GM18861 (cell line): ENCODE measurements around the gene KPTN.
"Not testable (repeated sequence)": the region's sequence is repeated elsewhere in the genome, so short reads cannot be mapped to it uniquely, and the experiment has no call there.

ENCODE experiments used
- ATAC-seq: cut with Tn5 transposase; IDR thresholded peaks from one replicate; pipeline ENCODE4 v1.9.1; 2021; ENCODE audit not compliant: unreplicated experiment

The KPTN gene

GRCh38 chr19:47492571-47493377 lies 8.8 kb upstream of the KPTN start:
- ATAC-seq: no peak

- no peak for ATAC-seq
These were observed 8.1 kb upstream of the KPTN start for GRCh38 chr19:47492137-47492533.

GRCh38 chr19:47491358-47492136 lies 7.5 kb upstream of the KPTN start:
- no peak for ATAC-seq

- ATAC-seq: no peak
These were observed 6.8 kb upstream of the KPTN start for GRCh38 chr19:47490847-47491246.

- ATAC-seq: no peak
These were observed 6.0 kb upstream of the KPTN start for GRCh38 chr19:47490031-47490430.

- ATAC-seq: no peak
These were observed 5.3 kb upstream of the KPTN start for GRCh38 chr19:47489072-47489914.

GRCh38 chr19:47487551-47488515 lies 3.8 kb upstream of the KPTN start:
- ATAC-seq: no peak

- ATAC-seq: no peak
These were observed 2.9 kb upstream of the KPTN start for GRCh38 chr19:47486900-47487299.

- not testable (repeated sequence) for ATAC-seq
These were observed 2.2 kb upstream of the KPTN start for GRCh38 chr19:47486220-47486619.

- no peak for ATAC-seq
These were observed 1.2 kb upstream of the KPTN start for GRCh38 chr19:47485210-47485609.

- no peak for ATAC-seq
These were observed 819 bp downstream of the KPTN start for GRCh38 chr19:47483200-47483599.

GRCh38 chr19:47481460-47482052 lies 2.5 kb downstream of the KPTN start:
- ATAC-seq: no peak

- ATAC-seq: no peak
These were observed 3.4 kb downstream of the KPTN start for GRCh38 chr19:47480658-47481057.

- no peak for ATAC-seq
These were observed 4.1 kb downstream of the KPTN start for GRCh38 chr19:47479701-47480503.

- no peak for ATAC-seq
These were observed 7.5 kb downstream of the KPTN start for GRCh38 chr19:47476438-47476972.

- ATAC-seq: no peak
These were observed 8.6 kb downstream of the KPTN start for GRCh38 chr19:47475465-47475864.

- ATAC-seq: no peak
These were observed 10.7 kb downstream of the KPTN start for GRCh38 chr19:47473336-47473735.

GRCh38 chr19:47471733-47472457 lies 12.1 kb downstream of the KPTN start, which contains the start of gene SLC8A2:
Gene SLC8A2 (minus strand): TSS chr19:47471893. CDS start chr19:47466403, 5,490 bp downstream.
- ATAC-seq: no peak
